Keratinocyte (primary cell): Measurements from ENCODE around the gene RNF144A. TPM values are rescaled to one million over a fixed set of nuclear protein-coding genes. Genes with fewer than 3 reads are reported as not detected.

Experiments used
- DNase-seq: peaks from one replicate; pipeline ENCODE4 v3.0.0-alpha.2; 2011; ENCODE audit warnings: low read depth, missing footprints, low spot score
- FAIRE-seq: peaks from 2 replicates; lab custom pipeline; 2011; peaks lifted over from hg19 to GRCh38; lab: Jason Lieb, UNC
- H2AFZ ChIP-seq: 2 replicates; pipeline ENCODE4 v1.6.0; 2012; ENCODE audit warnings: low read length, control low read depth, inconsistent platforms; ENCODE audit not compliant: control insufficient read depth
- H3K27ac ChIP-seq: 2 replicates; pipeline ENCODE4 v1.5.1; 2011; ENCODE audit warnings: low read length; ENCODE audit not compliant: control insufficient read depth, insufficient read depth
- H3K27me3 ChIP-seq: 3 replicates; pipeline ENCODE4 v1.6.0; 2011; ENCODE audit warnings: low read length; ENCODE audit not compliant: control insufficient read depth, insufficient read depth; ENCODE audit errors: extremely low read depth
- H3K36me3 ChIP-seq, 2 experiments: 2 replicates in 1 of 2; 3 replicates in 1 of 2; pipeline ENCODE4 v1.5.1; 2011; ENCODE audit warnings: low read length in 2 of 2, mild to moderate bottlenecking in 1 of 2; ENCODE audit not compliant: control insufficient read depth in 2 of 2, insufficient read depth in 2 of 2; ENCODE audit errors: extremely low read depth in 1 of 2
- H3K4me1 ChIP-seq: 3 replicates; pipeline ENCODE4 v1.5.1; 2011; ENCODE audit warnings: low read length; ENCODE audit not compliant: control insufficient read depth, insufficient read depth; ENCODE audit errors: extremely low read depth
- H3K4me2 ChIP-seq: 3 replicates; pipeline ENCODE4 v1.6.0; 2011; ENCODE audit warnings: low read depth, low read length; ENCODE audit not compliant: control insufficient read depth, insufficient read depth; ENCODE audit errors: extremely low read depth
- H3K4me3 ChIP-seq, 3 experiments: fragments of 200-600 bp in 1 of 3; sonication (generic) in 1 of 3; 2 replicates in 2 of 3; 3 replicates in 1 of 3; pipeline ENCODE4 v1.5.1; 2011 to 2016; ENCODE audit warnings: low read length in 3 of 3, mild to moderate bottlenecking in 3 of 3, control low read depth in 2 of 3, inconsistent platforms in 1 of 3, low read depth in 1 of 3, mixed read lengths in 1 of 3, mixed run types in 1 of 3, moderate library complexity in 1 of 3; ENCODE audit not compliant: control insufficient read depth in 2 of 3, insufficient read depth in 2 of 3; ENCODE audit errors: extremely low read depth in 1 of 3
- H3K79me2 ChIP-seq: 2 replicates; pipeline ENCODE4 v1.6.0; 2012; ENCODE audit warnings: low read length; ENCODE audit not compliant: control insufficient read depth, insufficient read depth
- H3K9ac ChIP-seq: 3 replicates; pipeline ENCODE4 v1.6.0; 2011; ENCODE audit warnings: low read length; ENCODE audit not compliant: control insufficient read depth, insufficient read depth; ENCODE audit errors: extremely low read depth
- H3K9me1 ChIP-seq: 3 replicates; pipeline ENCODE4 v1.6.0; 2011; ENCODE audit warnings: low read length; ENCODE audit not compliant: control insufficient read depth, insufficient read depth; ENCODE audit errors: extremely low read depth
- H3K9me3 ChIP-seq: 2 replicates; pipeline ENCODE4 v1.5.1; 2012; ENCODE audit warnings: low read depth, low read length; ENCODE audit not compliant: control insufficient read depth
- H4K20me1 ChIP-seq: 3 replicates; pipeline ENCODE4 v1.6.0; 2011; ENCODE audit warnings: low read length; ENCODE audit not compliant: control insufficient read depth, insufficient read depth; ENCODE audit errors: extremely low read depth
- EZH2 ChIP-seq: IDR thresholded peaks from one replicate; pipeline ENCODE4 v1.6.1; 2012; ENCODE audit warnings: inconsistent platforms, mild to moderate bottlenecking, low read length, moderate library complexity
- dilution Hi-C: fragments of 300-500 bp; cut with MboI; formaldehyde crosslinking; loops from one replicate; pipeline ENCODE4 v1.7.0; 2020; ENCODE audit warnings: low sequenced_read_pairs; ENCODE audit not compliant: extremely low pct_ligation_motif_present
- polyA plus RNA-seq, 5 experiments: library from polyadenylated mRNA; depleted of rRNA in 3 of 5; stranded (reverse) in 3 of 5; stranded (forward) in 1 of 5; unstranded in 1 of 5; fragments of >200 nt; gene quantifications; 1 replicate in 1 of 5; 2 replicates in 3 of 5; 3 replicates in 1 of 5; pipeline versions ENCODE4 v1.2.1 to v1.2.3, GENCODE V29; 2011 to 2012; ENCODE audit warnings: missing spikeins in 2 of 5, low read depth in 1 of 5, low replicate concordance in 1 of 5
- TF ChIP-seq, protein P1 (sequence below), 3 experiments: IDR thresholded peaks in 1 of 3; conservative IDR thresholded peaks in 1 of 3; optimal IDR thresholded peaks in 1 of 3; 2 replicates in 2 of 3; 3 replicates in 1 of 3; pipeline versions ENCODE3 to v1.5.1; 2011; ENCODE audit warnings: low read length in 3 of 3, mild to moderate bottlenecking in 3 of 3, moderate library complexity in 2 of 3, control low read depth in 1 of 3, inconsistent platforms in 1 of 3; ENCODE audit not compliant: insufficient read depth in 2 of 3; ENCODE audit errors: extremely low read depth in 1 of 3

Gene RNF144A
- polyA plus RNA-seq, 1 donor (not counting 4 experiments of a cell fraction or from before 2014, with no cell fraction given) = 1.4 TPM

DNA sequence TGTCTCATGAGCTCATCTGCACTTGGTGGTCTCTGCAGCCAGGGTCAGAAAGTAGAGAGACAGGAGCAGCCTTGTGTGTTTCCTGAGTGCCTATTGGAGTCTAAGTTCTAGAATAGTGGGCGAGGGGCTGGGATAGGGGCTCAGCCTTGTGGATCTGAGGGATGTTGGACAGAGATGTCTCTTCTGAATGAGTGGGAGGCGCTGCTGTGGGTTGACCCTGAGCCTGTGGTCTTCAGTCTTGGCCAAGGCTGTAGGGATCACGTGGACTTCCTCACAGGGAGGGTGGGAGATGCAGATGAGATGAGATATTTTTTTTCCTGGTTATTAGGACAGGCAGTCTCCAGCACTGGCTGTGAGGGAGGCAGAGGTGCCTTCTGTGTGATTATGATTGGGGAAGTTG is 61.8 kb downstream of the RNF144A start:
- H3K4me1 ChIP-seq = peaks cover 6% of the 10 kb centered on the region
- no peaks in the 10 kb centered on the region for H3K9me1 ChIP-seq
- H4K20me1 ChIP-seq = no peaks in the 10 kb centered on the region
- no peaks in the 10 kb centered on the region for H3K27me3 ChIP-seq
- H3K4me3 ChIP-seq = no peak overlapping the region
- dilution Hi-C loops = no loop called here
- H3K4me2 ChIP-seq = no peak overlapping the region
- H3K27ac ChIP-seq = no peak overlapping the region
- H3K79me2 ChIP-seq = no peaks in the 10 kb centered on the region
- H3K9me3 ChIP-seq = no peaks in the 10 kb centered on the region
- TF ChIP-seq, protein P1, sequence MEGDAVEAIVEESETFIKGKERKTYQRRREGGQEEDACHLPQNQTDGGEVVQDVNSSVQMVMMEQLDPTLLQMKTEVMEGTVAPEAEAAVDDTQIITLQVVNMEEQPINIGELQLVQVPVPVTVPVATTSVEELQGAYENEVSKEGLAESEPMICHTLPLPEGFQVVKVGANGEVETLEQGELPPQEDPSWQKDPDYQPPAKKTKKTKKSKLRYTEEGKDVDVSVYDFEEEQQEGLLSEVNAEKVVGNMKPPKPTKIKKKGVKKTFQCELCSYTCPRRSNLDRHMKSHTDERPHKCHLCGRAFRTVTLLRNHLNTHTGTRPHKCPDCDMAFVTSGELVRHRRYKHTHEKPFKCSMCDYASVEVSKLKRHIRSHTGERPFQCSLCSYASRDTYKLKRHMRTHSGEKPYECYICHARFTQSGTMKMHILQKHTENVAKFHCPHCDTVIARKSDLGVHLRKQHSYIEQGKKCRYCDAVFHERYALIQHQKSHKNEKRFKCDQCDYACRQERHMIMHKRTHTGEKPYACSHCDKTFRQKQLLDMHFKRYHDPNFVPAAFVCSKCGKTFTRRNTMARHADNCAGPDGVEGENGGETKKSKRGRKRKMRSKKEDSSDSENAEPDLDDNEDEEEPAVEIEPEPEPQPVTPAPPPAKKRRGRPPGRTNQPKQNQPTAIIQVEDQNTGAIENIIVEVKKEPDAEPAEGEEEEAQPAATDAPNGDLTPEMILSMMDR (optimal IDR thresholded peaks at IDR 0.05 in 1 of 3, IDR thresholded peaks at IDR 0.05 in 1 of 3, conservative IDR thresholded peaks at IDR 0.05 in 1 of 3; ENCODE audit: extremely low read depth in 1 of 3, insufficient read depth in 2 of 3, low read length in 3 of 3) = no peak
- TF ChIP-seq EZH2 = no peak
- no peak overlapping the region for H3K9ac ChIP-seq
- no peak overlapping the region for H2AFZ ChIP-seq
- H3K36me3 ChIP-seq = no peaks in the 10 kb centered on the region
- DNase-seq (no peak), FAIRE-seq (no peak)

DNA sequence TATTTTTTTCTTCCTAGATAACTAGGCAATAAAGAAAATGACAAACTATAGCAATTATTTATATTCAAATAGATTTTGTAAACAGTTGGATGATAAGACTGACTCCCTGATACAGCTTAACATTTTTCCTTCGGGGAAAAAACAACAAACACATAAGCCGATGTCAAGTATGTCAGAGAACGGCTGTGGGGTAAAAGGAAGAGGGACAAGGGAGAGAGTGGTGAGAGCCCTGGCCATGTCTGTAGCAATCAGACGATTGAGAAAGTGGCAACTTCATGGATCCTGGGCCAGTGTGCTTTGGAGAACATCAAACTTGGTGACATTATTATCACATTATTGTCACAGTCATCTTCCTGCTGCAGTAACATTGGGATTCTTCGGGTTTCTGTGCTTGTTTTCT is 65.2 kb downstream of the RNF144A start:
- dilution Hi-C loops = no loop called here
- DNase-seq = no peak

More for the DNA sequence above, 65.2 kb downstream of the RNF144A start:
- no peaks in the 10 kb centered on the region for H3K36me3 ChIP-seq
- H4K20me1 ChIP-seq = no peaks in the 10 kb centered on the region
- H3K4me2 ChIP-seq = no peak overlapping the region
- H3K27ac ChIP-seq = no peak overlapping the region
- H3K79me2 ChIP-seq = no peaks in the 10 kb centered on the region
- no peak for TF ChIP-seq EZH2
- TF ChIP-seq, protein P1 (optimal IDR thresholded peaks at IDR 0.05 in 1 of 3, IDR thresholded peaks at IDR 0.05 in 1 of 3, conservative IDR thresholded peaks at IDR 0.05 in 1 of 3; ENCODE audit: extremely low read depth in 1 of 3, insufficient read depth in 2 of 3, low read length in 3 of 3) = no peak
- H2AFZ ChIP-seq = no peak overlapping the region
- H3K4me3 ChIP-seq = no peak overlapping the region
- H3K27me3 ChIP-seq = no peaks in the 10 kb centered on the region
- no peak overlapping the region for H3K9ac ChIP-seq
- no peaks in the 10 kb centered on the region for H3K9me3 ChIP-seq
- FAIRE-seq = no peak
- H3K4me1 ChIP-seq = no peaks in the 10 kb centered on the region
- no peaks in the 10 kb centered on the region for H3K9me1 ChIP-seq
